Gastroesophageal sphincter (tissue), 4 donors: ENCODE results near the gene CMBL. TPM values are rescaled to one million over a fixed set of nuclear protein-coding genes. Genes with fewer than 3 reads are reported as not detected.

Experiments used
- ATAC-seq: fragments of 150-250 bp; one replicate; pipeline ENCODE4 v1.9.1; 2016; ENCODE audit warnings: mild to moderate bottlenecking, moderate library complexity
- H3K27ac ChIP-seq, 4 donors: fragments of 200-600 bp; sonication (generic) in 3 of 4; 1 replicate in 3 of 4; 2 replicates in 1 of 4; pipeline ENCODE4 v1.5.1; 2016 to 2019
- H3K27me3 ChIP-seq: fragments of 200-600 bp; sonication (generic); one replicate; pipeline ENCODE4 v1.5.1; 2019
- H3K36me3 ChIP-seq, 2 donors: fragments of 200-600 bp; sonication (generic); one replicate each; pipeline ENCODE4 v1.5.1; 2019; ENCODE audit warnings: control low read depth in 1 of 2
- H3K4me1 ChIP-seq, 3 donors: fragments of 200-600 bp; sonication (generic); 1 replicate in 2 of 3; 2 replicates in 1 of 3; pipeline ENCODE4 v1.5.1; 2016 to 2019; ENCODE audit warnings: control low read depth in 2 of 3
- H3K4me3 ChIP-seq, 2 donors: fragments of 200-600 bp; sonication (generic); one replicate each; pipeline ENCODE4 v1.5.1; 2019; ENCODE audit warnings: mild to moderate bottlenecking in 1 of 2, moderate library complexity in 1 of 2
- H3K9me3 ChIP-seq, 3 donors: fragments of 200-600 bp; sonication (generic); one replicate each; pipeline ENCODE4 v1.5.1; 2017 to 2019; ENCODE audit warnings: control low read depth in 2 of 3
- CTCF ChIP-seq, 4 experiments: fragments of 200-600 bp in 2 of 4; fragments of 450-650 bp in 2 of 4; sonication (generic) in 1 of 4; IDR thresholded peaks; one replicate each; pipeline ENCODE4 v1.5.1; 2017 to 2019; ENCODE audit warnings: antibody characterized with exemption in 4 of 4, mild to moderate bottlenecking in 2 of 4, moderate library complexity in 2 of 4
- EP300 ChIP-seq: sonication (generic); formaldehyde crosslinking; IDR thresholded peaks from one replicate; pipeline ENCODE4 v1.6.1; 2017; ENCODE audit warnings: antibody characterized with exemption, mild to moderate bottlenecking
- POLR2A ChIP-seq, 2 donors: fragments of 450-650 bp; IDR thresholded peaks; one replicate each; pipeline ENCODE4 v1.6.1; 2017; ENCODE audit warnings: antibody characterized with exemption in 2 of 2, mild to moderate bottlenecking in 2 of 2, moderate library complexity in 1 of 2
- POLR2AphosphoS5 ChIP-seq: sonication (generic); formaldehyde crosslinking; IDR thresholded peaks from one replicate; pipeline ENCODE4 v1.6.1; 2017; ENCODE audit warnings: antibody characterized with exemption
- WGBS, 2 donors: methylation state at CpG; one replicate each; pipeline ENCODE4 v1.1.5; 2018; ENCODE audit warnings: low coverage in 1 of 2; 5-methylcytosine and 5-hydroxymethylcytosine counted together
- total RNA-seq, 4 donors: library from RNA; depleted of rRNA; stranded (reverse); fragments of >200 nt; gene quantifications; one replicate each; pipeline ENCODE4 v1.1.0, GENCODE V29; 2016

Gene CMBL
- total RNA-seq, 4 donors from 2014 or later = 2.2 to 7.7 (median 4.4) TPM

GRCh38 chr5:10338686-10339057, 31.0 kb upstream of the CMBL start:
- no peaks in the 10 kb centered on the region for H3K27me3 ChIP-seq
- TF ChIP-seq POLR2AphosphoS5 = no peak
- TF ChIP-seq EP300 = no peak
- TF ChIP-seq CTCF (IDR thresholded peaks at IDR 0.05) = no peak
- no peak for TF ChIP-seq POLR2A (IDR thresholded peaks at IDR 0.05)
- H3K9me3 ChIP-seq = no peaks in the 10 kb centered on the region
- no peak overlapping the region for H3K4me3 ChIP-seq
- peaks cover 0 to 8% (median 0%) of the 10 kb centered on the region in 3 donors for H3K4me1 ChIP-seq
- H3K27ac ChIP-seq = no peak overlapping the region
- ATAC-seq = no peak
- 86% methylated on average over 2 of the region's 2 CpGs; no CpG with 5 or more reads in 1 of the 2 donors for WGBS, 2 donors
- no peaks in the 10 kb centered on the region for H3K36me3 ChIP-seq

- WGBS, 2 donors = 77 to 78% methylated on average over 4 of the region's 4 CpGs
- Histone ChIP-seq H3K36me3 (no peaks in the 10 kb centered on the region), H3K4me3 (no peak overlapping the region), H3K9me3 (no peaks in the 10 kb centered on the region), H3K27ac (no peak overlapping the region), H3K27me3 (no peaks in the 10 kb centered on the region), H3K4me1 (peaks cover 0 to 15% (median 2%) of the 10 kb centered on the region in 3 donors)
- ATAC-seq = no peak
- no peak for TF ChIP-seq CTCF (IDR thresholded peaks at IDR 0.05)
- TF ChIP-seq EP300 = no peak
- no peak for TF ChIP-seq POLR2A (IDR thresholded peaks at IDR 0.05)
- TF ChIP-seq POLR2AphosphoS5 = no peak
Observed at GRCh38 chr5:10337986-10338385, 30.3 kb upstream of the CMBL start.

GRCh38 chr5:10337107-10337506, 29.4 kb upstream of the CMBL start:
- peaks cover 0 to 23% (median 4%) of the 10 kb centered on the region in 3 donors for H3K4me1 ChIP-seq
- 86 to 87% methylated on average over 1 to 2 of the region's 4 CpGs for WGBS, 2 donors
- no peaks in the 10 kb centered on the region for H3K36me3 ChIP-seq
- H3K4me3 ChIP-seq = no peak overlapping the region
- no peak for TF ChIP-seq POLR2A (IDR thresholded peaks at IDR 0.05)
- TF ChIP-seq POLR2AphosphoS5 = no peak
- TF ChIP-seq CTCF (IDR thresholded peaks at IDR 0.05) = no peak
- TF ChIP-seq EP300 = no peak
- no peaks in the 10 kb centered on the region for H3K27me3 ChIP-seq
- H3K27ac ChIP-seq = no peak overlapping the region
- ATAC-seq = no peak
- H3K9me3 ChIP-seq = no peaks in the 10 kb centered on the region

- Histone ChIP-seq H3K4me1 (peaks cover 0 to 36% (median 16%) of the 10 kb centered on the region in 3 donors), H3K9me3 (no peaks in the 10 kb centered on the region), H3K27me3 (no peaks in the 10 kb centered on the region), H3K27ac (no peak overlapping the region), H3K36me3 (no peaks in the 10 kb centered on the region), H3K4me3 (no peak overlapping the region)
- TF ChIP-seq EP300 (no peak), CTCF (IDR thresholded peaks at IDR 0.05) (no peak), POLR2AphosphoS5 (no peak), POLR2A (IDR thresholded peaks at IDR 0.05) (no peak)
- no peak for ATAC-seq
- WGBS, 2 donors = 93 to 94% methylated on average over 10 to 13 of the region's 14 CpGs
Observed at GRCh38 chr5:10335711-10336470, 28.2 kb upstream of the CMBL start.

- H3K27me3 ChIP-seq = no peaks in the 10 kb centered on the region
- H3K4me3 ChIP-seq = no peak overlapping the region
- 80 to 100% methylated on average over 1 to 5 of the region's 5 CpGs for WGBS, 2 donors
- TF ChIP-seq POLR2A (IDR thresholded peaks at IDR 0.05) (no peak), EP300 (no peak), CTCF (IDR thresholded peaks at IDR 0.05) (no peak)
- no peaks in the 10 kb centered on the region for H3K36me3 ChIP-seq
- ATAC-seq = no peak
- H3K27ac ChIP-seq = no peak overlapping the region
- H3K4me1 ChIP-seq = peaks cover 6 to 46% (median 26%) of the 10 kb centered on the region in 3 donors
- no peaks in the 10 kb centered on the region for H3K9me3 ChIP-seq
Observed at GRCh38 chr5:10334831-10335230, 27.1 kb upstream of the CMBL start.
